SK-N-SH treated with all-trans-retinoic acid at 6 μM for 48 hours (cell line): Measurements from ENCODE around the gene MRPS27.

Experiments
- GLIS3 ChIP-seq: fragments of 250-450 bp; sonication (Bioruptor Pico); IDR thresholded peaks from 2 replicates; pipeline ENCODE4 v1.5.0; 2020; ENCODE audit warnings: mild to moderate bottlenecking, moderate library complexity
- PATZ1 ChIP-seq: fragments of 250-450 bp; sonication (Bioruptor Pico); IDR thresholded peaks from 2 replicates; pipeline ENCODE4 v1.8.0; 2020; ENCODE audit warnings: mild to moderate bottlenecking, moderate library complexity, borderline replicate concordance
- TCF4 ChIP-seq: fragments of 250-450 bp; sonication (Bioruptor Pico); IDR thresholded peaks from 2 replicates; pipeline ENCODE4 v1.8.0; 2021; ENCODE audit warnings: mild to moderate bottlenecking, moderate library complexity, borderline replicate concordance
- ZFP30 ChIP-seq: fragments of 450-650 bp; formaldehyde crosslinking; IDR thresholded peaks from 2 replicates; pipeline ENCODE4 v1.5.0; 2022; ENCODE audit warnings: mild to moderate bottlenecking, moderate library complexity

- TF ChIP-seq ZFP30 (CRISPR knock-in tag) (no peak), PATZ1 (CRISPR knock-in tag) (no peak), GLIS3 (CRISPR knock-in tag) (no peak), TCF4 (CRISPR knock-in tag) (no peak)
Measured at GRCh38 chr5:72194846-72195245, 125.2 kb downstream of the MRPS27 start.
